Caco-2 (cell line): Measurements from ENCODE around the gene CIZ1. TPM values are rescaled to one million over a fixed set of nuclear protein-coding genes. Genes with fewer than 3 reads are reported as not detected.

Source experiments
- BruUV-seq: library from RNA; stranded (reverse); fragments of 400-500 nt; replicated peaks from 2 replicates; lab custom pipeline; 2021; lab: Mats Ljungman, UMichigan
- CTCF ChIA-PET: fragments of 300-600 bp; sonication (Branson Sonifier 250); formaldehyde crosslinking; loops from one replicate; lab custom pipeline; 2022; ENCODE audit warnings: antibody characterized with exemption; lab: Charles Lee
- POLR2A ChIA-PET: fragments of 300-600 bp; sonication (Branson Sonifier 250); formaldehyde crosslinking; loops from one replicate; lab custom pipeline; 2022; ENCODE audit warnings: antibody characterized with exemption; lab: Charles Lee
- DNase-seq, 2 experiments: peaks; one replicate each; pipeline versions ENCODE4 v3.0.0 to v3.0.0-alpha.2; 2020 to 2022
- H3K27me3 ChIP-seq: replicated peaks from 2 replicates; pipeline ENCODE4 v1.6.0; 2011; ENCODE audit warnings: low read length; ENCODE audit not compliant: control insufficient read depth, insufficient read depth
- H3K36me3 ChIP-seq: 2 replicates; pipeline ENCODE4 v1.5.1; 2011; ENCODE audit warnings: low read length; ENCODE audit not compliant: control insufficient read depth, insufficient read depth
- H3K4me1 ChIP-seq: fragments of 250-450 bp; sonication (Bioruptor Pico); 2 replicates; pipeline ENCODE4 v1.5.1; 2020; ENCODE audit warnings: mild to moderate bottlenecking
- H3K4me3 ChIP-seq: 2 replicates; pipeline ENCODE4 v1.5.1; 2011; ENCODE audit warnings: low read depth, mild to moderate bottlenecking, control low read depth, low read length
- H3K9me3 ChIP-seq: fragments of 250-450 bp; sonication (Bioruptor Pico); 2 replicates; pipeline ENCODE4 v1.5.1; 2020; ENCODE audit warnings: mild to moderate bottlenecking, moderate library complexity
- H3K27ac Mint-ChIP-seq: one replicate; pipeline ENCODE4 v1.8.0; 2022; ENCODE audit warnings: mixed read lengths; ENCODE audit not compliant: unreplicated experiment
- H3K27me3 Mint-ChIP-seq: one replicate; pipeline ENCODE4 v1.8.0; 2022; ENCODE audit warnings: mixed read lengths; ENCODE audit not compliant: insufficient read depth, unreplicated experiment
- H3K36me3 Mint-ChIP-seq: one replicate; pipeline ENCODE4 v1.8.0; 2022; ENCODE audit warnings: mild to moderate bottlenecking, mixed read lengths; ENCODE audit not compliant: insufficient read depth, unreplicated experiment
- H3K4me1 Mint-ChIP-seq: one replicate; pipeline ENCODE4 v1.8.0; 2022; ENCODE audit warnings: low read depth, mixed read lengths; ENCODE audit not compliant: unreplicated experiment
- H3K4me3 Mint-ChIP-seq: one replicate; pipeline ENCODE4 v1.8.0; 2022; ENCODE audit warnings: mild to moderate bottlenecking, moderate library complexity, mixed read lengths; ENCODE audit not compliant: unreplicated experiment
- H3K9me3 Mint-ChIP-seq: one replicate; pipeline ENCODE4 v1.8.0; 2022; ENCODE audit warnings: mixed read lengths; ENCODE audit not compliant: unreplicated experiment
- CTCF ChIP-seq, 2 experiments: fragments of 200-600 bp in 1 of 2; IDR thresholded peaks; 1 replicate in 1 of 2; 2 replicates in 1 of 2; pipeline versions ENCODE4 v1.5.1 to v1.8.0; 2011 to 2022; ENCODE audit warnings: antibody characterized with exemption in 1 of 2, control low read depth in 1 of 2, inconsistent platforms in 1 of 2, low read depth in 1 of 2, low read length in 1 of 2, mild to moderate bottlenecking in 1 of 2, moderate library complexity in 1 of 2; ENCODE audit not compliant: insufficient read depth in 1 of 2, severe bottlenecking in 1 of 2, unreplicated experiment in 1 of 2
- intact Hi-C: fragments of 100-400 bp; cut with micrococcal nuclease; formaldehyde crosslinking; loops from one replicate; pipeline ENCODE4 v1.10.0; 2022; ENCODE audit not compliant: unreplicated experiment
- total RNA-seq: library from RNA; stranded (reverse); gene quantifications from 2 replicates; pipeline ENCODE4 v1.2.3, GENCODE V29; 2022

Gene CIZ1
- total RNA-seq, 1 experiment from 2014 or later = 187 TPM

- no TSS peak for BruUV-seq
- H3K4me3 Mint-ChIP-seq = no peak overlapping the region
- H3K9me3 ChIP-seq = no peaks in the 10 kb centered on the region
- no peaks in the 10 kb centered on the region for H3K27me3 ChIP-seq
- no peaks in the 10 kb centered on the region for H3K27me3 Mint-ChIP-seq
- no peaks in the 10 kb centered on the region for H3K9me3 Mint-ChIP-seq
- CTCF ChIA-PET = no interaction called here
- H3K36me3 Mint-ChIP-seq = peaks cover 60% of the 10 kb centered on the region
- no peak overlapping the region for H3K27ac Mint-ChIP-seq
- no peak overlapping the region for H3K4me3 ChIP-seq
- intact Hi-C loops = no loop called here
- POLR2A ChIA-PET = interaction anchor here (0.5 to 1.2 kb wide), 2 partner anchors 21 to 49 kb away, joined by 3 read pairs; no protein-coding TSS in a partner anchor
- no peaks in the 10 kb centered on the region for H3K4me1 ChIP-seq
- H3K36me3 ChIP-seq = peaks cover 2% of the 10 kb centered on the region
- DNase-seq = no peak
- no peak for TF ChIP-seq CTCF (IDR thresholded peaks at IDR 0.05; ENCODE audit: insufficient read depth in 1 of 2, low read depth in 1 of 2, low read length in 1 of 2, severe bottlenecking in 1 of 2, unreplicated experiment in 1 of 2)
- H3K4me1 Mint-ChIP-seq = no peaks in the 10 kb centered on the region
Measured at GRCh38 chr9:128169925-128170324, 21.4 kb downstream of the CIZ1 start.

GRCh38 chr9:128169492-128169891, 21.9 kb downstream of the CIZ1 start:
- BruUV-seq = no TSS peak
- no peak overlapping the region for H3K4me3 ChIP-seq
- no peaks in the 10 kb centered on the region for H3K27me3 ChIP-seq
- intact Hi-C loops = no loop called here
- no peak overlapping the region for H3K27ac Mint-ChIP-seq
- no peak for DNase-seq
- H3K4me1 ChIP-seq = no peaks in the 10 kb centered on the region
- TF ChIP-seq CTCF (IDR thresholded peaks at IDR 0.05; ENCODE audit: insufficient read depth in 1 of 2, low read depth in 1 of 2, low read length in 1 of 2, severe bottlenecking in 1 of 2, unreplicated experiment in 1 of 2) = no peak
- H3K36me3 ChIP-seq = peaks cover 2% of the 10 kb centered on the region
- H3K9me3 Mint-ChIP-seq = no peaks in the 10 kb centered on the region
- POLR2A ChIA-PET = interaction anchor here (0.5 to 1.2 kb wide), 2 partner anchors 21 to 49 kb away, joined by 3 read pairs; no protein-coding TSS in a partner anchor
- H3K4me3 Mint-ChIP-seq = no peak overlapping the region
- CTCF ChIA-PET = no interaction called here
- no peaks in the 10 kb centered on the region for H3K27me3 Mint-ChIP-seq
- H3K9me3 ChIP-seq = no peaks in the 10 kb centered on the region
- peaks cover 61% of the 10 kb centered on the region for H3K36me3 Mint-ChIP-seq
- no peaks in the 10 kb centered on the region for H3K4me1 Mint-ChIP-seq

DNA sequence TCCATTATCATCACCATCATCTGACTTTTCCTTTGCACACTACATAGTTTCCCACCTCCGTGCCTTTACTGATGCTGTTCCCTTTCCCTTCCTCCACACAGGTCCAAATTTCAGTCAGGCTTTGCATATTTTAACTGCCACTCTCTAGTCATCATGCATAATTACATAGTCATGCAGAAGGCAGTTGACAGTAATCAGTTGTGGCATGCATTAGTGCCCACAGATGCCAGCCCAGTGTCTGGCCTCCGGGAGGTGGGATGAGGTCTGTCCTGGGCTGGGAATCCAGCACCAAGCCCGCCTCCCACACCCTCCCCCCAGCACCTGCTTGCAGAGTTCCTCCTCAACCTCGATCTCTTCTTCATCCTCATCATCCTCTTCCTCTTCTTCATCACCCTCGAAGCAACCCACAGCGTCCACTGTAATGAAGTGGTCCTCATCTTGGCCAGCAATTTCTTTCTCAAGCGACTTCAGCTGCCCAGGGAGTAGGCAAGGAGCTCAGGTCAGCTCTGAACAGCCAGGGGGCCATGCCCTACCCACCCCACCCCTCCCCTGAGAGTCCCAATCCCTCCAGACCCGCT, 22.6 kb downstream of the CIZ1 start:
- peak overlapping the region; percentile 60 for H3K27ac Mint-ChIP-seq
- Histone ChIP-seq H3K4me3 (no peak overlapping the region), H3K36me3 (peaks cover 2% of the 10 kb centered on the region), H3K27me3 (no peaks in the 10 kb centered on the region), H3K9me3 (no peaks in the 10 kb centered on the region), H3K4me1 (no peaks in the 10 kb centered on the region)
- ChIA-PET POLR2A (interaction anchor here (0.6 to 1.2 kb wide), 2 partner anchors 9 to 50 kb away, joined by 3 to 5 read pairs; no protein-coding TSS in a partner anchor), CTCF (interaction anchor here (0.6 kb wide), 1 partner anchor 296 kb away, joined by 3 read pairs; no protein-coding TSS in a partner anchor)
- H3K36me3 Mint-ChIP-seq = peaks cover 61% of the 10 kb centered on the region
- no peak for TF ChIP-seq CTCF (IDR thresholded peaks at IDR 0.05; ENCODE audit: insufficient read depth in 1 of 2, low read depth in 1 of 2, low read length in 1 of 2, severe bottlenecking in 1 of 2, unreplicated experiment in 1 of 2)
- no TSS peak for BruUV-seq
- intact Hi-C loops = no loop called here
- no peaks in the 10 kb centered on the region for H3K27me3 Mint-ChIP-seq
- H3K4me1 Mint-ChIP-seq = no peaks in the 10 kb centered on the region
- no peak for DNase-seq
- no peaks in the 10 kb centered on the region for H3K9me3 Mint-ChIP-seq
- H3K4me3 Mint-ChIP-seq = no peak overlapping the region
